Activated CD4-positive, alpha-beta T cell treated with anti-CD3 and anti-CD28 coated beads, Interleukin-2, amount 10 ng/mL, durations not matched to agents 24 days and 14 days (primary cell): ENCODE data around the gene CSK. TPM values are rescaled to one million over a fixed set of nuclear protein-coding genes. Genes with fewer than 3 reads are reported as not detected.

Experiments used
- DNase-seq: peaks from one replicate; pipeline ENCODE4 v3.0.0; 2022
- H3K27ac Mint-ChIP-seq: one replicate; pipeline ENCODE4 v1.8.0; 2022; ENCODE audit warnings: mild to moderate bottlenecking, mixed read lengths
- H3K27me3 Mint-ChIP-seq: one replicate; pipeline ENCODE4 v1.8.0; 2022; ENCODE audit warnings: mixed read lengths
- H3K36me3 Mint-ChIP-seq: one replicate; pipeline ENCODE4 v1.8.0; 2022; ENCODE audit warnings: low read depth, mild to moderate bottlenecking, mixed read lengths
- H3K4me1 Mint-ChIP-seq: one replicate; pipeline ENCODE4 v1.8.0; 2021; ENCODE audit warnings: mixed read lengths
- H3K4me3 Mint-ChIP-seq: one replicate; pipeline ENCODE4 v1.8.0; 2022; ENCODE audit warnings: mild to moderate bottlenecking, moderate library complexity, mixed read lengths
- H3K9me3 Mint-ChIP-seq: one replicate; pipeline ENCODE4 v1.8.0; 2021; ENCODE audit warnings: mixed read lengths
- intact Hi-C: fragments of 100-400 bp; cut with micrococcal nuclease; formaldehyde crosslinking; loops from one replicate; pipeline ENCODE4 v1.15.1; 2023
- total RNA-seq: library from RNA; stranded (reverse); gene quantifications from 2 replicates; pipeline ENCODE4 v1.2.3, GENCODE V29; 2022

Gene CSK
- total RNA-seq, 1 donor from 2014 or later = 340 TPM

DNA sequence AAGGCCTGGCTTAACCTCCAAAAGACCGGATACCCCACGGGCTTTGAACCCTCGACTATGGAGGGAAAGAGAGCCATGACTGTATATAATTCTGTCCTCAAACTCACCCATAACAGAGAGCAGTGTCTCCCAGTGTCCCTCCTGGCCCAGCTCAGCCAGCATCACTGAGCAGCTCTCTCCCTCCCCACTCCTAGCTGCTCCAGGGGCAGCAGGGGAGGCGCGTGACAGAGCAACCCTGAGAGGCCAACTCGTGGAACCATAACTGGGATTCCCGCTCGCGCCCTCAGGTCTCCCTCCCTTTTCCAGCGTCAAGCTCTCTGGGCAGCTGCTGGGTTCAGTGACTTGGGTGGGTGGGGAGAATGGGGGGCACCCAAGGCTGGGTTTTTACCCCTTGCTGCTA, 44.0 kb downstream of the CSK start:
- intact Hi-C loops = no loop called here
- H3K9me3 Mint-ChIP-seq = no peaks in the 10 kb centered on the region

DNA sequence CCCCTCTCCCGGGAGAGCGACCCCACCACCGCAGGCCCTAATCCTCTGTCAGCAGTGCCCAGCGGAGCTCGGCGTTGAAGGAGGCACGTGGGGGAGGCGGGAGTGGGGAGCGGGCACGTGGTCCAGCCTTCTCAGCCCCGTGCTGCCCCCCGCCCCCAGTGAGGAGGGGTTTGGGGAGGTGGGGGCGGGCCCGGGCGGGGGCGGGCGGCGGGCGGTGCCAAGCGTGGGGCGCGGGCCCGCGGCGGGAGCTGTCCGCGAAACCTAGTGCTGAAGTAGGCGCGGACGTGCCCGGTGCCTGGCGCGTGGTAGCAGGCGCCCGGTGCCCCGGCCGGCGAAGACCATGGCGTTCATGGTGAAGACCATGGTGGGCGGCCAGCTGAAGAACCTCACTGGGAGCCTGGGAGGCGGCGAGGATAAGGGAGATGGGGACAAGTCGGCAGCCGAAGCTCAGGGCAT, 44.5 kb downstream of the CSK start, which contains the start of gene CPLX3:
Gene CPLX3 (plus strand): TSS at position 264 of the 456 bp plus-strand sequence. CDS start 77 bp downstream, at position 341.
- Mint-ChIP-seq H3K9me3 (no peaks in the 10 kb centered on the region), H3K36me3 (no peaks in the 10 kb centered on the region), H3K27me3 (peaks cover 21% of the 10 kb centered on the region), H3K27ac (no peak within 1 kb of the TSS), H3K4me1 (peaks cover 7% of the 10 kb centered on the region), H3K4me3 (no peak within 1 kb of the TSS)
- intact Hi-C loops = no loop called here
- DNase-seq = peak; percentile 92

More for the DNA sequence above, 44.0 kb downstream of the CSK start:
- Mint-ChIP-seq H3K36me3 (no peaks in the 10 kb centered on the region), H3K27me3 (peaks cover 21% of the 10 kb centered on the region), H3K27ac (no peak overlapping the region), H3K4me1 (peaks cover 6% of the 10 kb centered on the region), H3K4me3 (no peak overlapping the region)
- DNase-seq = no peak

DNA sequence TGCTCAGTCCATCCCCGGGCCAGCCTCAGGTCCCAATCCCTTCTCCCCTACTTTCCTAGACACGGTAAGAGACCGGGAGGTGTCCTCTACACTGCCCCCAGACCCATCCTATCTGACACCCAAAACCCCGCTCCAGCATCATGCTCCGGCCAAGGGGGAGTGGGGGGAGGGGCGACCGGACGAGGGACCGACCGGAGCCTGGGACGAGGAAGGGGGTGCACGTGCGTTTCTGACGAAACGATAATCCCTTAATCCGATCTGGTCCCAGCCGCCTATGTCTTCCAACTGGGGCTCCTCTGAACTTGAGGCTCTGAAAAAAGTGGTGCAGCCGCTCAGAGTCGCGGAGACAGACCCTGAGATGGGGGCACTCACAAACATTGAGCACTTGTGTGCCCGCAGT, 45.0 kb downstream of the CSK start:
- DNase-seq = no peak
- H3K9me3 Mint-ChIP-seq = no peaks in the 10 kb centered on the region
- H3K4me3 Mint-ChIP-seq = no peak overlapping the region
- H3K27me3 Mint-ChIP-seq = peaks cover 21% of the 10 kb centered on the region
- no peak overlapping the region for H3K27ac Mint-ChIP-seq
- H3K4me1 Mint-ChIP-seq = peaks cover 7% of the 10 kb centered on the region
- intact Hi-C loops = no loop called here
- no peaks in the 10 kb centered on the region for H3K36me3 Mint-ChIP-seq

DNA sequence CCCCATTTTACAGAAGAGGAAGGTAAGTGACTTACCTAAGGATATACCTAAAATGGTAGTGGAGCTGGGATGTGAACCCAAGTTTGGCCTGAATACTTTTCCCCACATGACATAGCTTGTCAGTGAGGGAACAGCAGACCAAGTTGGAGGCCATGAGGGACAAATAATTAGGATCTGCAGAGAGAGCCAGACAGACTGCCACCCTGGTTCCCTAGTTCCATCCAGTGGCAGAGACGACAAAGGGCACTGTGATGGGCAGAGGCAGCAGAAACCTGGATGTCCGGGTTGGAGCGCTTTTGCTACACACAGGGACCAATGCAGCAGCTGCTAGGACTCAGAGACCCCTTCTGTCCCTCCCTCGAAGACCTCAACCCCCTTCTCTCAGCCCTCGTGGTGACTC, 45.7 kb downstream of the CSK start:
- no peak overlapping the region for H3K4me3 Mint-ChIP-seq
- intact Hi-C loops = no loop called here

DNA sequence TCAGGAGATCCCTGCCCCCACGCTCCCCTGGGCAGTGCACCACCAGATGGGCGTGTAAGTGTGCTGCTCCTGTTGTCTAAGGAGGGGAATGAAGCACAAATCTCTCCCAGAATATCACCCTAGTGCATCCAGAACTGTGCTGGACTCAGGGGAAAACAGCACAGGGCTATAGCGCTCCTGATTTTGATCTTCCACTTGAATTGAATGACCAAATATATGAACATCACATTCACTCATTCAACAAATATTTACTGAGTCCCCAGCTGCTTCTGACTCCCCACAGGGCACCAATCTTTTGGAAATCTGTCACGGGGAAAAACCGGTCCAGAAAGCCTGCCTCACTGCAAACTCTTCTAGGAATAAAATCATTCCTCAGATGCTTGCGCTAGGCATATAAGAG, 47.0 kb downstream of the CSK start:
- peaks cover 20% of the 10 kb centered on the region for H3K27me3 Mint-ChIP-seq
- intact Hi-C loops = no loop called here
- no peak overlapping the region for H3K27ac Mint-ChIP-seq
- peaks cover 7% of the 10 kb centered on the region for H3K4me1 Mint-ChIP-seq
- no peaks in the 10 kb centered on the region for H3K36me3 Mint-ChIP-seq
- no peak overlapping the region for H3K4me3 Mint-ChIP-seq
- H3K9me3 Mint-ChIP-seq = no peaks in the 10 kb centered on the region
- no peak for DNase-seq

More for the DNA sequence above, 45.7 kb downstream of the CSK start:
- H3K36me3 Mint-ChIP-seq = no peaks in the 10 kb centered on the region
- peaks cover 21% of the 10 kb centered on the region for H3K27me3 Mint-ChIP-seq
- H3K27ac Mint-ChIP-seq = no peak overlapping the region
- DNase-seq = no peak
- H3K9me3 Mint-ChIP-seq = no peaks in the 10 kb centered on the region
- peaks cover 7% of the 10 kb centered on the region for H3K4me1 Mint-ChIP-seq

DNA sequence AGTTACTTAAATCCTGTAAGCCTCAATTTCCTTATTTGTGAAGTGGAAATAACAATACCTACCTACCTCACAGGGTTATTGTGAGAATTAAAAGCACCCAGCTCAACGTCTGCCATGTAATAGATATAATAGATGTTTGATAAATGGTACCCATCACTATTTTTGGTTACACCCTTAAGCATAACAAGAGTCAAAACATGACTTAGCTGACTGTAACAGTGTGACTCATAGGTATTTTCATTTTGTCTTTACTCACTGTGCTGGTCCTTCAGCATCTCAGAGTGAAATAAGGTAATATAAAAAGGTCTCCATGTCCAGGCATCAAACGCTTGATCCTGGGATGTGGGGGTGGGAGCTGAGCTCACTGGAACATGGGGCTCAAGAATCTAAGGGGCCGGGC, 47.6 kb downstream of the CSK start:
- Mint-ChIP-seq H3K9me3 (no peaks in the 10 kb centered on the region), H3K36me3 (no peaks in the 10 kb centered on the region), H3K4me1 (peaks cover 7% of the 10 kb centered on the region), H3K4me3 (no peak overlapping the region), H3K27ac (no peak overlapping the region), H3K27me3 (peaks cover 16% of the 10 kb centered on the region)
- no peak for DNase-seq
- intact Hi-C loops = no loop called here

DNA sequence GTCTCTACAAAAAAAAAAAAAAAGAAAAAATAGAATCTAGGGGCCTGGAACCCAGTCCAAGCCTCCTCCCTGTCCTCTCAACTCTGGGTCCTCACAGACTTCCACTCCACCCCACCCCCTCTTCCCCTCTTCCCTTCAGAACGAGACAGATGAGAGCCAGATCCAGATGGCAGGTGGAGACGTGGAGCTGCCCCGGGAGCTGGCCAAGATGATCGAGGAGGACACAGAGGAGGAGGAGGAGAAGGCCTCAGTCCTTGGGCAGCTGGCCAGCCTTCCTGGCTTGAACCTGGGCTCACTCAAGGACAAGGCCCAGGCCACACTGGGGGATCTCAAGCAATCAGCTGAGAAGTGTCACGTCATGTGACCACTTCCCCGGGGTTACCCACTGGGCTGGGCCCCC, 48.1 kb downstream of the CSK start:
- no peak for DNase-seq
- peaks cover 12% of the 10 kb centered on the region for H3K27me3 Mint-ChIP-seq
- H3K4me3 Mint-ChIP-seq = no peak overlapping the region
- intact Hi-C loops = no loop called here
- H3K36me3 Mint-ChIP-seq = peaks cover under 1% of the 10 kb centered on the region
- no peak overlapping the region for H3K27ac Mint-ChIP-seq
- no peaks in the 10 kb centered on the region for H3K9me3 Mint-ChIP-seq
- H3K4me1 Mint-ChIP-seq = peaks cover 7% of the 10 kb centered on the region

DNA sequence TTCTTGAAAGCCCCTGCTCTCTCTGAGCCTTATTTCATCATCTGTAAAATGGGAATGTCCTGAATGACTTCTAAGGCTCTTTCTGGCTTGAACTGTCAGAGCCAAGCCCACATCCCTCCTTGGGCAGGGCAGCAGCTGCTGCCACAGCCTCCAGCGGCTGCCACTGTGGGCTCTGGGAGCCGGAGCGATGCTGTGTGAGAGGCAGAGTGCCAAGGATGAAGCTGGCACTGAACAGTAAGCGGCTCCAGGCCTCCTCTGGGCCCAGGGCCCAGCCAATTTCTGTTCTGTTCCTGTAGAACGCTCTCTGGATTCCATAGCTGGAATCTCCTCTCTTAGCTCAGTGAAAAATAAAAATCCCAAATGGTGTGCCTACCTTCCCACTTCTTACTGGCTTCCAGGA, 49.0 kb downstream of the CSK start:
- Mint-ChIP-seq H3K27ac (no peak overlapping the region), H3K27me3 (peaks cover 8% of the 10 kb centered on the region), H3K36me3 (peaks cover 2% of the 10 kb centered on the region), H3K9me3 (no peaks in the 10 kb centered on the region), H3K4me1 (peaks cover 7% of the 10 kb centered on the region), H3K4me3 (no peak overlapping the region)
- intact Hi-C loops = no loop called here
- no peak for DNase-seq

DNA sequence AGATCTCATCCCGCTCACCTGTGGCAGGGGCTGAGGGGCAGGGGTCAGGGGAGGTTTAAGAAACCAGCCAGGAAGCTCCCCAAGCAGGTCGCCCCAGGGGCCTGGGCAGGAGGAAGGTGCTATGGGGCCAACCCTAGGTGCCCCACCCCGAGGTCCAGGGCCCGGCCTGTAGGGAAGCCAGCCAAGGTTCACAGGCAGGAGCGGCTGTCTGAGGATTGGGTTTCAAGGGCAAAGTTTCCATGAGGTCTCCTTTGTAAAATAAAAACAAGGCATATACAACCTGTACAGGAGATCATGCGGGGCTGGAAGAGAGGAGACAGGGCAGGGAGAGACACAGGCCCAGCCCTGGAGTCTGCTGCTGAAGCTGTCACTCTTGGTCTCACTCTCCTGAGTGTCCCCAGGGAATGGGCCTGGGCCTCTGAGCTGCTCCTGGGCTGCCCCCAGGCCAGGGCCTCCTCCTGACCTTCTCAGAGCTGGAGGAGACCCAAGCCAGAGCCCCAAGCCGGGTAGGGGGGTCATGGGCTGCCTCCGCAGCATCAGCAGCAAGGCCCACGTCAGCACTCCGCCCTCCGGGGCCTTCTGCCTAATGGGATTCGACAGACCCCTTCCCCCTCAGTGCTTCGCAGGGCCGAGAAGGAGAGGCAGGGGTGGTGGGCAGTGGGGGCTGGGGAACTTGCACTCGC, 50.1 kb downstream of the CSK start:
- H3K4me3 Mint-ChIP-seq = no peak overlapping the region
- H3K9me3 Mint-ChIP-seq = no peaks in the 10 kb centered on the region
- H3K36me3 Mint-ChIP-seq = peaks cover 5% of the 10 kb centered on the region
- intact Hi-C loops = no loop called here
- peaks cover 4% of the 10 kb centered on the region for H3K27me3 Mint-ChIP-seq
- H3K27ac Mint-ChIP-seq = no peak overlapping the region
- peaks cover 4% of the 10 kb centered on the region for H3K4me1 Mint-ChIP-seq
- DNase-seq = no peak

DNA sequence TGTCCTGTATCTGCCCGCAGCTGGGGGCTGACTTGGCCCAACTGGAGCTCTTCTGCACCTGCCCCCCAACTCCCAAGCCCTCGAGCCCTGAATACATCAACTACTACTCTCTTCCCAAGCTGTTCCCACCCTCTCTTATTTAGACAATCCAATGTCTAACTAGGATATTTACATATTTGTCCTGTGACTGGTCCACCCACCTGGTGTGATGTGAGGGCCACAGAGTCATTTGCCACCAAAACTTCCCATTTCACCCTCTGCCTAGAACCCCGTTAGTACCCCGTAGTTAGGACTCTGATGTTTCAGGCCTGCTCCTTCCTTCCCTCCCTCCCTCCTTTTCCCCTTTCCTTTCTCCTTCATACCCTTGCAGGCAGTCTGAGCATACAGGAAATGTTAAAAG, 50.9 kb downstream of the CSK start:
- peaks cover 4% of the 10 kb centered on the region for H3K4me1 Mint-ChIP-seq
- no peak overlapping the region for H3K27ac Mint-ChIP-seq
- H3K27me3 Mint-ChIP-seq = peaks cover 2% of the 10 kb centered on the region
- peaks cover 8% of the 10 kb centered on the region for H3K36me3 Mint-ChIP-seq
- H3K4me3 Mint-ChIP-seq = no peak overlapping the region
- intact Hi-C loops = no loop called here
- no peak for DNase-seq
- no peaks in the 10 kb centered on the region for H3K9me3 Mint-ChIP-seq

DNA sequence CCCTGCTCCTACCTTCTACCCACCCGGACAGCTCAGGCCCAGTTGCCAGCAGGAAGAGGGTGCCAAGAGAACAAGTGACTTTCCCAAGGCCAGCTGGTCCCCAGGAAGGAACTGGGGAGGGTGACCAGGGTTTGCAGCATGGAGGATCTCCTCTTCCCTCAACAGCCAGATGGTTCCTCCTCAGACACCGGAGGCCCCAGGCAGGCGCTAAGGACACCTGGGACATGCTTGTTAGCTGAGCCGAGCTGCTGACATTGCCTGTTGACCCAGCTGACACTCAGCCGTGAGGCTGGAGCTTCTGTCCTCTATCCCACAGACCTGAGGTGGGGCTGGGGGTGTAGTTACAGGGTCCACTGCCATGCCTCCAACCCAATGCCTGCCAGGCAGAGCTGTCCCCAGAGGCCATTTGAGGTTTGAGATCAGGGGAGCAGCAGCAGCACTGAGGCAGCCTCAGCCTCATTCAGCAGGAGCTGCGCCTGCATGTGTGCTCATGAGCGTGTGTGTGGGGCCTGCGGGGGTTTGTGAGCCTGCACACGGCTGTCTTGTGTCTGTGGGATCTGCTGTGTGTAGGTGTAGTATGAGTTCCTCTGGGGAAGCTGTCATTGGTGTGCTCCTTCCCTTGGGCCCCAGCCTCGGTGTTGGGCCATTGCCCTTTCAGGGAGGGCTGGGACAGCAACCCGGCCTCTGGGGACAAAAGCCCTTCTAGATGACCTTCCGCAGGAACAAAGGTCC, 51.7 kb downstream of the CSK start:
- DNase-seq = no peak
- no peak overlapping the region for H3K4me3 Mint-ChIP-seq
- H3K27me3 Mint-ChIP-seq = no peaks in the 10 kb centered on the region
- no peak overlapping the region for H3K27ac Mint-ChIP-seq
- H3K4me1 Mint-ChIP-seq = peaks cover 4% of the 10 kb centered on the region
- no peaks in the 10 kb centered on the region for H3K9me3 Mint-ChIP-seq
- intact Hi-C loops = no loop called here
- peaks cover 8% of the 10 kb centered on the region for H3K36me3 Mint-ChIP-seq

DNA sequence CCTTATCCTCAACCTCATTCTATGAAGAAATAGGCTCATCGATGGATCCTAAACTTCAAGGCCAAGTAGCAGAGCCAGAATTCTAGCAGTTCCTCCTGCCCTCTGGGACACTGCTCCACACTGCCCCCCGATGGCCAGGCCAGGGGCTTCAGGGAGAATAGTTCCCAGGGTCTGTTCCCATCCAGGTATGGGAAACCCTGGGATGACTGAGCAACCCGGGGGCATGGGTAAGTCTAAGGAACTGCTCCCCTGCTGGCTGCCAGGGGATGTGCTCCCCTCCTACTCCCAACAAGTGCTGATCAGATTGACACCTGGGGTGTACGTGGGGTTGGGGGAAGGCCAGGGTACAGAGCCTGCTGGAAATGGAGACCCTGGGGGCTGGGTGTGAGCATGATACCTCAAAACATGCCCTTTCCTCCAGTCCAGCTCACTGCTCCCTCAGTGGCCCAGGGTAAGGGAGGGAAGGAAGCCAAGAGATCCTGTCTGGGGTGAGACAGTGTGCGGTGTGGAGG, 53.5 kb downstream of the CSK start:
- DNase-seq = peak; percentile 86
- Mint-ChIP-seq H3K27me3 (no peaks in the 10 kb centered on the region), H3K4me3 (no peak overlapping the region), H3K9me3 (no peaks in the 10 kb centered on the region), H3K4me1 (peaks cover 2% of the 10 kb centered on the region), H3K27ac (no peak overlapping the region), H3K36me3 (peaks cover 10% of the 10 kb centered on the region)
- intact Hi-C loops = no loop called here

DNA sequence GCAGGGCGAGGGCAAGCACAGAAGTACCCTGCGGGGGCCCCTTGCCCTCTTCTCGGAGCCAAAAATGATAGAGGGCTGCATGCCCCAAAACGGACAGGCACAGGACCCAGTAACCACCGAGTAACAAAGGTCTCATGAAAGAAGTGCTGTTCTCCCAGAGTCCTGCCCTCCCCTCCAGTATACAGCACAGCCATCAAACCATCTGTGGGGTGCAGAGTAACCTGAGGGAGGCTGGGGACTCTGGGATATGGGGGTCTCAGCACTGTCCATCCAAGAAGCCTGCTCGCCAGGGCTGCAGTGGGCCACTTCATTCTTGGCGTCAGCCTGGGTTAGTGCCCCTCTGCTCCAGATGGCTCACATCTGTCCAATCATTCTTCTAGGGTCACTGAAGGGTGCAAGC, 55.0 kb downstream of the CSK start:
- Mint-ChIP-seq H3K4me1 (peaks cover 13% of the 10 kb centered on the region), H3K36me3 (peaks cover 22% of the 10 kb centered on the region), H3K9me3 (no peaks in the 10 kb centered on the region), H3K27me3 (no peaks in the 10 kb centered on the region), H3K4me3 (no peak overlapping the region), H3K27ac (no peak overlapping the region)
- DNase-seq = no peak
- intact Hi-C loops = no loop called here

DNA sequence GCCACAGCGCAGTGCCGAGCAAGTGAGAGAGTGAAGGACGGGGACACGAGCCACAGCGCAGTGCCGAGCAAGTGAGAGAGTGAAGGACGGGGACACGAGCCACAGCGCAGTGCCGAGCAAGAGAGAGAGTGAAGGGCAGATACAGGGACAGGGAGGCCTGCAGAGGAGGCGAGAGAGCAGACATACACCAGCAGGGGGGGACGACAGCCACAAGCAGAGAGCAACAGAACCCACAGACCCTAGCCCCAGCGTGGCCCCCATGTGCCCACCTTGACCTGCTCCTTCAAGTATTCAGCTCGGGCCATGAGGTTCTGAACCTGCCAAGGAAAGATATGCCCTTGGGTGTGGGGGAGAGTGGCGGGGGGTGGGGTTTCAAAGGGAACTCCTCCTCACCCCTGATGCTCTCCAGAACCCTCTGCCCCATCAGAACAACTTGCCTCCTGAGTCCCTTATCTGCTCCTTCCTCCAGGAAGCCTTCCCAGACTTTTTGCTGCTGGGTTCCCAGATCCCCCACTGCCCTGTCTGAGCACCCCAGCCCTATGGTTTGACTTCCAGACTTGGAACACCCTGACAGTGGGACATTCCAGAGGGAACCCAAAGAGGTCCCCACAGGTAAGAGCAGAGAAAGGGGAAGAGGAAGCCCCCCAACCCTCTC, 55.7 kb downstream of the CSK start:
- intact Hi-C loops = no loop called here
- Mint-ChIP-seq H3K27ac (no peak overlapping the region), H3K4me1 (peaks cover 21% of the 10 kb centered on the region), H3K27me3 (no peaks in the 10 kb centered on the region), H3K4me3 (no peak overlapping the region), H3K9me3 (no peaks in the 10 kb centered on the region), H3K36me3 (peaks cover 25% of the 10 kb centered on the region)
- DNase-seq = no peak
